ENCODE results near the gene ABCF3.
A peak's percentile ranks its signal among the peaks of the same experiment; 100 is the strongest.

Gene ABCF3

DNA sequence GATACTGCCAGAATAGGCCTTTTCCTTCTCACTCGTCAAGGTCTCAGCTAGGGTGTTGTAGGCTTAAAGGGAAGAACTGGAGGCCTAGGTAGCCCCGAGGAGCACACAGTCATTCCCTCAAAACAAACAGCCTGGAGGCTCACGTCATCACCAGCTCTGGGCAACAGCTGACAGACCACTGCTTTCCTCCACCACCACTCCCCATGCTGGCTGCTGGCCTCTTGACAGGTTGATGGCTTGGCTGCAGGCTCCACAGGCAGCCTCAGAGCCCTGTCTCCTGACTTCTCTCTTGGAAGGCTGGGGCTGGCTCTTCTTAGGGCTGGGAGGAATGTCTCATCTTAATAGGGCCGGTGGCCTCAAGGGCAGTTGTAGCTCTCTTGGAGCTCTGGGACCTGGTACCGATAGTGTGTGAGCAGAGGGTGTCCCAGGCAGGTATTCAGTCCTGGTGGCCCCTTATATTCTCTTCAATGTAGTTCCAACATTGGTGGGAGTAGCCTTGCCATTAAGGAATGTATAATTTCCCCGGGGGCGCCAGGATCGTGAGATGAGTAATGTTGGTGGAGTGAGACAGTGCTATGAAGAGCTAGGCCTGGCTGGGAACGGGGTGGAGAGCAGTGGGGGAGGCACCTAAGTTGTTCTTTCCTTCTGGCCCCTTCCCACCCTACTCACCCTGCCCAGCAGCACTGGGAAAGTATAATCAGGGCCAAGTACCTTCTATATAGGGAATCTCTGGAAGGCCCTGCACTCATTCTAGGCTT is 17.5 kb upstream of the ABCF3 start:
- no peak for DNase-seq

- no peak for DNase-seq
These were observed 15.8 kb upstream of the ABCF3 start for GRCh38 chr3:184169896-184170875.

- no peak for DNase-seq
These were observed 14.4 kb upstream of the ABCF3 start for GRCh38 chr3:184171562-184171961.

DNA sequence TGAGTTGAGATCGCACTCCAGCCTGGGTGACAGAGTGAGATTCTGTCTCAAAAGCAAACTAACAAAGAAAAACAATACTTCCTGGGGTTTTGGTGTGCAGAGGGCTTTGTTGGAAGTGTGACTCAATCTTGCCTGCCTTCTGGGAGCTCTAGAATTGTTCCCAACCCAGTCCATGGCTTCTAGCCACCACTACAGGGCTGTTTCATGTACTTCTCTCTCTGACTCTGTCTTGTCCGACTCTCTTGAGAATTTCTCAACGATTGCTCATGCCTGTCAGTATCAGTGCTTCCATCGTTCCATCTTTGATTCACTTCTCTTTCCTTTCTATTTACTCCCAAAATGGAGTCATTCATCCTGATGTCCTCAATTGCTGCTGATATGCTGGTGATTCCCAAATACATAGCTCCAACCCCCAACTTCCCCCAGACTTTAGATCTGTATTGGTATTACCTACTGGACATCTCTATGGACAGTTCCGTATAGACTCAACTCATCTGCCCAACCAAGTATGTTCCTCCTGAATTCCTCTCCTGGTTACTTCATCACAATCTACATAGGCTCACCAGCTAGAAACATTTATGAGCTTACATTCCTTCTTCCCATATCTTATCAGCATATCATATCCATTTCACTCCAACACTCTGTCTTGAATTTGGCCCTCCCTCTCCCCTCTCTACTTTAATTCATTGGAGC is 13.2 kb upstream of the ABCF3 start:
- DNase-seq = no peak

DNA sequence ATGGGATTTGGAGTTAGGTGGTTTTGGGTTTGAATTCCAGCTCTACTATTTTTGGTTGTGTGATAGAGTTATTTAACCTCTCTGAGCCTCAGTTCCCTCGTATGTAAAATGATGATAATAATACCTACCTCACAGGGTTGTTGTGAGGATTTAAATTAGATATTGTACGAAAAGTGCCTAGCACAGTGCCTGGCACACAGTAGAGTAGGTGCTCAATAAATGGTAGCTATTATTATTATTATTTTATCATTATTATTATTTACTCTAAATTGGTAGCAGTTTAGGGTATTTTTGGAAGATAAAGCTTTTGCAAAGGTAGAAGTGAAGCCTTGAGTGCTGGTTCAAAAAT is 12.7 kb upstream of the ABCF3 start:
- DNase-seq = no peak

GRCh38 chr3:184174284-184174645 is 11.7 kb upstream of the ABCF3 start:
- no peak for DNase-seq

GRCh38 chr3:184174646-184175492 is 11.1 kb upstream of the ABCF3 start, which contains the start of gene AP2M1:
Gene AP2M1, plus strand, starts transcription at chr3:184174855. Its CDS starts 2,139 bp downstream, at chr3:184176994.
- peak; percentile 98 for DNase-seq

GRCh38 chr3:184175506-184175905 is 10.5 kb upstream of the ABCF3 start:
- no peak for DNase-seq

GRCh38 chr3:184175981-184176376 is 10.0 kb upstream of the ABCF3 start:
- DNase-seq = no peak

GRCh38 chr3:184176377-184177330 is 9.3 kb upstream of the ABCF3 start:
- no peak for DNase-seq

DNA sequence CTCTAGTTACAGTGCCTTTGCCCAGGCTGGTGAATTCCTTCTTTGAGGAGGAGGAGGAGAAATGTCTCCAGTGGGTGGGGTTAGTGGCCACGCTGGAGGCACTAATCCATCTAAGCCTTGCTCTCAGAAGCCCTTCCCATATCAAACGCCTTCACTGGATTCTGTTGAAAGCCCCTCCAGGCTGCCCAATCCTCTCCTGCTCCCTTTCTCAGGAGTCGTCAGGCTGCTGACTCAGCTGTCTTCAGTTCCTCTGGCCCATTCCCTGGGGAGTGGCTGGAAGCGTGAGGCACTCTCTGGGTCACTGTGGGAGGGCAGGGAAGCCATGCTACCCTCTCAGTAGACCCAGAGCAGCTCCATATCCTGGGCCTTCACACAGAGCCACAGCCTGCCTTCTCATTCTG is 8.7 kb upstream of the ABCF3 start:
- no peak for DNase-seq

DNA sequence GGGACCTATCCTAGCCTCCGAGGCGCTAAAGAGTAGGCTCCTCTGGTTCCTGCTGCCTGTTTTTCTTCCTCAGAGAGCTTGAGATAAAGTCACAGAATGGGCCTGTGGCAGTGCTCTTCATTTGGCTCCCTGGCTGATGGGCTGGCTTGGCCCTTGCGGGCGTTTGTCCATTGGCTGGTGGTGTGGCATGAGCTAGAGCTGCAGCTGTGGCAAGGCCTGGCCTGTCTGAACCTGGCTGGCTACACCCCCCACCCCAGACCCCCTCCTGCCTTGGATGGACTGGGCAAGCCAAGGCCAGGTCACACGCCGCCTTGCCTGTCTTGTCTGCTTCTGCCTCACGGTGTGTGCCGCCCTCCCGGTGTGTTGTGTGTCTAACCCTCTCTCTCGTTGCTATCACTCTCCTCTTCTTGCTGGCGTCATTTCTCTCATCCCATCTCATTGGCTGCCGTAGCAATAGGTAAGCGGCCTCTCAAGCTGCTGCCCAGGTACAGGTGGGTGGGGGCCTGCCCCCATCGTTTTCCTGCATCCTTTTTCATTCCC is 8.2 kb upstream of the ABCF3 start:
- no peak for DNase-seq

DNA sequence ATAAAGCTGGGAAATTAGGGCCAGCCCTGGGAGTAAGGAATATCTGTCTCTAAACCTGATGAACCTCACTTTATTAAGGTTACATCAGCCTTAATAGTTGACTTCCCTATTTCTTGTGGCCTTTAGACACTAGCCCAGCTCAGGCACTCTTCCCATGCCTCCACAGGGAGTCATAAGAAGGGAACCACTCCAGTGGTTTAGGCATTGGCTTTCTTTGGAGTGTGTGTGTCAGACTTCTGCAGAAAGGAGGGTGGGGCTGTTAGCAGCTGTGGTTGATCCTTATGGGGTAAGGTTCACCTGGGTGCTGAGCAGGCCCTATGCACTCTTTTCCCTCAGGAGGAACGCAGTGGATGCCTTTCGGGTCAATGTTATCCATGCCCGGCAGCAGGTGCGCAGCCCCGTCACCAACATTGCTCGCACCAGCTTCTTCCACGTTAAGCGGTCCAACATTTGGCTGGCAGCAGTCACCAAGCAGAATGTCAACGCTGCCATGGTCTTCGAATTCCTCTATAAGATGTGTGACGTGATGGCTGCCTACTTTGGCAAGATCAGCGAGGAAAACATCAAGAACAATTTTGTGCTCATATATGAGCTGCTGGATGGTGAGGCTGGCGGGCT is 7.4 kb upstream of the ABCF3 start:
- DNase-seq = no peak

DNA sequence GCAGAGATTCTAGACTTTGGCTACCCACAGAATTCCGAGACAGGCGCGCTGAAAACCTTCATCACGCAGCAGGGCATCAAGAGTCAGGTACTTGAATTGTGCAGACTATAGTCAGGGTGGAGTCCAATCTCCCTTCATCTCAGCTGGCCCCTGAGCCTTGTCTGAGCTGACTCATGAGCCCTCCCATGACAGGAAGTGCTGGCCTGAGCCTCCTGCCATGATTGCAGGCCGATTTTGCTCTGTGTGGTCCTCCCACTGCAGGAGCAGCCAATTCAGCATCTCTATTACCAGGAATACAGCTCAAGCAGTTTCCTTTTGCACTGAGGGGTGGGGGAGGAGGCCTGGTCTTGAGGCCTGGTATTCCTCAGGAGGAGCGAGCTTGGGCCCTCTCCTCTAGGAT is 5.8 kb upstream of the ABCF3 start:
- DNase-seq = no peak

GRCh38 chr3:184181596-184181995 is 4.4 kb upstream of the ABCF3 start:
- DNase-seq = no peak

DNA sequence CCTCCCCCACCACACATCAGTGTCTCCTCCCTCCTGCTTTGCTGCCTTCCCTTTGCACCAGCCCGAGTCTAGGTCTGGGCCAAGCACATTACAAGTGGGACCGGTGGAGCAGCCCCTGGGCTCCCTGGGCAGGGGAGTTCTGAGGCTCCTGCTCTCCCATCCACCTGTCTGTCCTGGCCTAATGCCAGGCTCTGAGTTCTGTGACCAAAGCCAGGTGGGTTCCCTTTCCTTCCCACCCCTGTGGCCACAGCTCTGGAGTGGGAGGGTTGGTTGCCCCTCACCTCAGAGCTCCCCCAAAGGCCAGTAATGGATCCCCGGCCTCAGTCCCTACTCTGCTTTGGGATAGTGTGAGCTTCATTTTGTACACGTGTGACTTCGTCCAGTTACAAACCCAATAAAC is 2.3 kb upstream of the ABCF3 start:
- DNase-seq = no peak

DNA sequence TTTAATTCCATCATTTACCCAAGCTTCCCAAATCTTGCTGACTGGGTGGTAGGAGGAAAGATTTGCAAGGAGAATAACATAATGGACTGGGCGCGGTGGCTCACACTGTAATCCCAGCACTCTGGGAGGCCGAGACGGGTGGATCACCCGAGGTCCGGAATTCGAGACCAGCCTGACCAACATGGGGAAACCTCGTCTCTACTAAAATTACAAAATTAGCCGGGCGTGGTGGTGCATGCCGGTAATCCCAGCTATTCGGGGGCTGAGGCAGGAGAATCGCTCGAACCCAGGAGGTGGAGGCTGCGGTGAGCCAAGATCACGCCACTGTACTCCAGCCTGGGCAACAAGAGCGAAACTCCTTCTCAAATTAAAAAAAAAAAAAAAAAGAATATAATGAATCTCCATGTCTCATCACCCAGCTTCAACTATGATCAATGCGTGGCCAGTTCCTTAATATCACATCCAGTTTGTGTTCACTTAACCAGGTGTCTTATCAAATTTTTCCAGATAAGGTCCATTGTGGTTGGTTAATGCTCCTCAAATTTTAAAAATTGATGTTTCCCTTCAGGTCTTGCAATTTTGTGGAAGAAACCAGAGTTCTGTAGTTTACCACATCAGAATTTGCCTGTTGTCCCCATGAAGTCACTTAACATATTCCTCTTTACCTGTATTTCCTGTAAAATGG is 1.3 kb upstream of the ABCF3 start:
- no peak for DNase-seq

DNA sequence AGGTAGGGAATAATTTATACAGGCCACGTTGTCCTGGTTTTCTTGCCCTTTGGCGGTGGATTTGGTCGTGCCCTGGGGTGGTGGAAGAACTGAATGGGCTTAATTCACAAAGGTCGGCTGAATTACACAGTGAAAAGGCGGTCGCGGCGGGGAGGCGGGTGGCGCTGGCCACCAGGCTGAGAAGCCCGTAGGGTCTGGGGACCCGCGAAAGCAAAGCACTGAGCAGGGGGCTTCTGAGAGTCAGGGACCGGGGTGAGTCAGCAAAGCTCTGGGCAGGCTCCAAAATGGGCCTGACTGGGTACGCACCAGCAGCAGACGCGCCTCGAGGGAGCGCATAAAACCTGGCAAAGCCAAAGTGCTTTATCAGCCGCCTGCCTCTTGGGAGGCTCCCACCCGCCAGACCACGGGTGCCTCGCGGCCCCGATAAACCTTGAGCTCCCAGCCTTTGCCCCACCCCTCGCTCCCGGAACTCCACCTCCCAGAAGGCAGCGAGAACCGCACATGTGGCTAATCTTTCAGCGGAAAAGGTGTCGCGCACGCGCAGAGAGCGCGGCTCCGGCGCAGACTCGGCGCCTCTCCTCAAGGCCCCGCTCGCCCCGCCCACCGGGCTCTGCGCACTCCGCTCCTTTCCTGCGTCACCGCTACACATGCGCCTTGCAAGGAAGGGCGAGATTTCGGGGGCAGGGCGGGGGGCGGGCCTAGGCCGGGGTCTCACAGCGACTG is 377 bp upstream of the ABCF3 start:
- peak; percentile 99 for DNase-seq

- no peak for DNase-seq
These were observed 856 bp downstream of the ABCF3 start for GRCh38 chr3:184186902-184187207.

Data from stimulated activated CD4-positive, alpha-beta T cell treated with anti-CD3 and anti-CD28 coated beads, Interleukin-15, amount 100 ng/mL, for 24 hours (primary cell).